ENCODE data around the gene SLAMF7. TPM values are rescaled to one million over a fixed set of nuclear protein-coding genes. Genes with fewer than 3 reads are reported as not detected.

The SLAMF7 gene
- total RNA-seq, 4 donors from 2014 or later = 0.49 to 20.6 (median 2.6) TPM

DNA sequence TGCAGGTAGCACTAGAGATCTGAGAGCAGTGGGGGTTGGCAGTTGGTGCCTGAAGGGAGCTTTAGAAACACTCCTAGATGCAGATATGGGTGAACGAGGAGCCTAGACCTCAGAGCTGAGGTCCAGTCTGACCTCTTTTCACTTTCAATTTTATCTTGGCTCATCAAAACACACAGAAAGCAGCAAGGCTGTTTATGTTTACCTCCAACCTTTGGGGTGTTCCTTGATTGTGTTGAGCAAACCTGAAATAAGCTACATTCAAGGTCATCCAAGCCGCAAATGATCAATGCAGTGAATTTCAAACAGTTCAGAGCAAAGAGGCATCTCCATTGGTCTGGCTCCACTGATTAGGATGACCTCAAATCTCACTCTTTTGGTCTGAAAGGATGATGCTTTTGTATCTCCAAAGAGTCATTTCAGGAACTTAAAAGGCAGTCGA lies 58.2 kb downstream of the SLAMF7 start:
- no peak for TF ChIP-seq CTCF (IDR thresholded peaks at IDR 0.05; ENCODE audit: low read depth)

GRCh38 chr1:160797861-160798273 lies 58.8 kb downstream of the SLAMF7 start:
- no peak for TF ChIP-seq CTCF (IDR thresholded peaks at IDR 0.05; ENCODE audit: low read depth)

- no peak for TF ChIP-seq CTCF (IDR thresholded peaks at IDR 0.05; ENCODE audit: low read depth)
Observed at GRCh38 chr1:160798439-160798838, 59.4 kb downstream of the SLAMF7 start.

DNA sequence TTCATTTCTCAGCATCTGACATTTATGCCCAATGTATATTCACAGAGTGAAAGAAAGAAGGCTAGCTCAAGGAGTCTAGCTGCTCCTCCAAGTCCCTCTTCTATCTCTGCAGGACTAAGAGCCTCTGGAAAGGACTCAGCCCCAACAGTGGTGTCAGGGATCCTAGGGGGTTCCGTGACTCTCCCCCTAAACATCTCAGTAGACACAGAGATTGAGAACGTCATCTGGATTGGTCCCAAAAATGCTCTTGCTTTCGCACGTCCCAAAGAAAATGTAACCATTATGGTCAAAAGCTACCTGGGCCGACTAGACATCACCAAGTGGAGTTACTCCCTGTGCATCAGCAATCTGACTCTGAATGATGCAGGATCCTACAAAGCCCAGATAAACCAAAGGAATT lies 60.6 kb downstream of the SLAMF7 start:
- TF ChIP-seq CTCF (IDR thresholded peaks at IDR 0.05; ENCODE audit: low read depth) = no peak

DNA sequence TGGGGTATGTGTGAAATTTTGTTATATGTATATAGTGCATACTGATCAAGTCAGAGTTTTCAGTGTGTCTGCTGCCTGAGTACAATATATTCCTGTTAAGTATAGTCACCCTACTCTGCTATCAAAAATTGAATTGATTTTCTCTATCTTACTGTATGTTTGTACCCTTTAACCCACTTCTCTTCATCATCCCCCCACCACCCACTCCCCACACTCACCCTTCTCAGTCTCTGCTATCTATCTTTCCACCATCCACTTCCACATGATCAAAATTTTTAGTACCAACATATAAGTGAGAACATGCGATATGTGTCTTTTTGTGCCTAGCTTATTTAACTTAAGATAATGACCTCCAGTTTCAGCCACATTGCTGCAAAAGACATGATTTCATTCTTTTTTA lies 61.1 kb downstream of the SLAMF7 start:
- no peak for TF ChIP-seq CTCF (IDR thresholded peaks at IDR 0.05; ENCODE audit: low read depth)

GRCh38 chr1:160800645-160801408 lies 61.8 kb downstream of the SLAMF7 start:
- no peak for TF ChIP-seq CTCF (IDR thresholded peaks at IDR 0.05; ENCODE audit: low read depth)

DNA sequence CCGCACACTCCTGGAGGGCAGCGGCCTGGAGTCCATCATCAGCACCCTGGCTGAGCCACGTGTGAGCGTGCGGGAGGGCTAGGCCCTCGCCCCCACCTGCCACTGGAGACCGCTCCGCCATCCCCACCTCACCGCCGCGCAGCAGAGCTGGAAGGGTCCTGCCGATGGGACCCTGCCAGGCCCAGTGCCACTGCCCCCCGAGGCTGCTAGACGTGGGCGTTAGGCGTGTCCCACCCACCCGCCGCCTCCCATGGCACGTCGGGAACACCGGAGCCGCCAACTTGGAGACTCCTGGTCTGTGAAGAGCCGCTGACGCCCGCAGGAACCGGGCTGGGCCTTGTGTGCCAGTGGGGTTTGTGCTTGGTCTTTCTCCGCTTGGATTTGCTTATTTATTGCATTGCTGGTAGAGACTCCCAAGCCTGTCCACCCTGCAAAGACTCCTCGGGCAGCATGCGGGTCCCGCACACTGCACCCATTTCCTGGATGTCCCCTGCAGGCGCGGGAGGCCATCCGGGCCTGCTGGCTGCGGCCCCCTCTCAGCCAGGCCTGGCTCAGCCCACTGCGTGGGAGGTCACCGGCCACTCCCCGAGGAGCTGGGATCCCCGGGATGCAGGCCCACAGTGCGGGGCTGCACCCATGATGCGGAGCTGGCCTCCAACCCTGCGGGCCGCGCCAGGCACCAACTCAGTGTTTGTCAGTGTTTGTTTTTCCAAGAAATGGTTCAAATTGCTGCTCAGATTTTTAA lies 63.0 kb downstream of the SLAMF7 start:
- no peak for TF ChIP-seq CTCF (IDR thresholded peaks at IDR 0.05; ENCODE audit: low read depth)

Measured in subcutaneous adipose tissue (tissue), 4 donors.